ENCODE measurements around the gene FRMPD1.
"Not testable (repeated sequence)": the region's sequence is repeated elsewhere in the genome, so short reads cannot be mapped to it uniquely, and the experiment has no call there.

The FRMPD1 gene

GRCh38 chr9:37740631-37741328, 90.0 kb downstream of the FRMPD1 start:
- DNase-seq (ENCODE audit: low read depth): no peak

- no peak for DNase-seq (ENCODE audit: low read depth)
Measured at GRCh38 chr9:37745970-37746369, 95.2 kb downstream of the FRMPD1 start.

GRCh38 chr9:37746448-37747270, 95.9 kb downstream of the FRMPD1 start:
- DNase-seq (ENCODE audit: low read depth): no peak

GRCh38 chr9:37747271-37747753, 96.6 kb downstream of the FRMPD1 start:
- no peak for DNase-seq (ENCODE audit: low read depth)

GRCh38 chr9:37749129-37749528, 98.4 kb downstream of the FRMPD1 start:
- DNase-seq (ENCODE audit: low read depth): no peak

- no peak for DNase-seq (ENCODE audit: low read depth)
Measured at GRCh38 chr9:37751186-37751585, 100.4 kb downstream of the FRMPD1 start.

- not testable (repeated sequence) for DNase-seq (ENCODE audit: low read depth)
Measured at GRCh38 chr9:37751704-37752103, 101.0 kb downstream of the FRMPD1 start.

GRCh38 chr9:37752112-37752511, 101.4 kb downstream of the FRMPD1 start:
- not testable (repeated sequence) for DNase-seq (ENCODE audit: low read depth)

- no peak for DNase-seq (ENCODE audit: low read depth)
Measured at GRCh38 chr9:37752642-37753488, 102.1 kb downstream of the FRMPD1 start.

- no peak for DNase-seq (ENCODE audit: low read depth)
Measured at GRCh38 chr9:37753489-37754190, 102.9 kb downstream of the FRMPD1 start, which contains the start of gene TRMT10B. TSS of gene TRMT10B (plus strand) at chr9:37753805. CDS start at chr9:37761932, 8,127 bp downstream.

- no peak for DNase-seq (ENCODE audit: low read depth)
Measured at GRCh38 chr9:37758747-37759146, 108.0 kb downstream of the FRMPD1 start.

- DNase-seq (ENCODE audit: low read depth): peak; percentile 49
Measured at GRCh38 chr9:37760416-37761161, 109.8 kb downstream of the FRMPD1 start.

GRCh38 chr9:37761511-37761910, 110.8 kb downstream of the FRMPD1 start:
- DNase-seq (ENCODE audit: low read depth): peak; percentile 65

GRCh38 chr9:37765263-37765662, 114.5 kb downstream of the FRMPD1 start:
- not testable (repeated sequence) for DNase-seq (ENCODE audit: low read depth)

GRCh38 chr9:37769306-37769705, 118.6 kb downstream of the FRMPD1 start:
- no peak for DNase-seq (ENCODE audit: low read depth)

- no peak for DNase-seq (ENCODE audit: low read depth)
Measured at GRCh38 chr9:37769995-37770394, 119.2 kb downstream of the FRMPD1 start.

- DNase-seq (ENCODE audit: low read depth): no peak
Measured at GRCh38 chr9:37775216-37775919, 124.6 kb downstream of the FRMPD1 start.

- DNase-seq (ENCODE audit: low read depth): no peak
Measured at GRCh38 chr9:37776328-37776727, 125.6 kb downstream of the FRMPD1 start.

- DNase-seq (ENCODE audit: low read depth): no peak
Measured at GRCh38 chr9:37778534-37778933, 127.8 kb downstream of the FRMPD1 start.

GRCh38 chr9:37784291-37784615, 133.5 kb downstream of the FRMPD1 start:
- no peak for DNase-seq (ENCODE audit: low read depth)
